Right lobe of liver (tissue), 6 donors: ENCODE measurements around the gene C1QTNF2. TPM values are rescaled to one million over a fixed set of nuclear protein-coding genes. Genes with fewer than 3 reads are reported as not detected.

Experiments
- ATAC-seq, 4 donors: fragments of 200-7000 bp; cut with Tn5 transposase; one replicate each; pipeline ENCODE4 v1.9.1; 2020; ENCODE audit warnings: mild to moderate bottlenecking in 4 of 4, moderate library complexity in 4 of 4
- DNase-seq, 3 donors: peaks; one replicate each; pipeline ENCODE4 v3.0.0-alpha.2; 2020
- H3K27ac ChIP-seq, 3 donors: fragments of 200-600 bp; one replicate each; pipeline ENCODE4 v1.8.0; 2022
- H3K27me3 ChIP-seq, 2 donors: fragments of 200-600 bp; one replicate each; pipeline ENCODE4 v1.8.0; 2022
- H3K36me3 ChIP-seq, 4 donors: fragments of 200-600 bp; sonication (generic) in 1 of 4; one replicate each; pipeline versions ENCODE4 v1.5.1 to v1.8.0; 2017 to 2022; ENCODE audit warnings: control low read depth in 1 of 4
- H3K4me1 ChIP-seq, 4 donors: fragments of 200-600 bp; sonication (generic) in 1 of 4; one replicate each; pipeline versions ENCODE4 v1.5.1 to v1.8.0; 2017 to 2022; ENCODE audit warnings: control low read depth in 1 of 4
- H3K4me3 ChIP-seq, 3 donors: fragments of 200-600 bp; one replicate each; pipeline ENCODE4 v1.8.0; 2022
- H3K9me3 ChIP-seq, 4 donors: fragments of 200-600 bp; sonication (generic) in 1 of 4; one replicate each; pipeline versions ENCODE4 v1.5.1 to v1.8.0; 2017 to 2022; ENCODE audit warnings: control low read depth in 1 of 4
- POLR2A ChIP-seq: fragments of 450-650 bp; IDR thresholded peaks from one replicate; pipeline ENCODE4 v1.6.1; 2017; ENCODE audit warnings: antibody characterized with exemption, mild to moderate bottlenecking
- WGBS: methylation state at CpG from one replicate; pipeline ENCODE4 v1.1.6; 2018; ENCODE audit warnings: low coverage, low lambda C conversion rate; ENCODE audit not compliant: insufficient coverage; ENCODE audit errors: missing lambda C conversion rate; 5-methylcytosine and 5-hydroxymethylcytosine counted together
- intact Hi-C, 2 donors: fragments of 100-400 bp; cut with DNase I; formaldehyde crosslinking; loops; one replicate each; pipeline versions ENCODE4 v1.11.2 to v1.14.1; 2022
- small RNA-seq, 2 experiments: library from RNA; depleted of rRNA; stranded (forward); fragments of <200 nt; gene quantifications; one replicate each; pipeline ENCODE3, GENCODE V24; 2016
- total RNA-seq, 6 experiments: library from RNA; depleted of rRNA in 2 of 6; stranded (reverse); fragments of >200 nt in 2 of 6; fragmentation: NEBNext Ultra II Directional in 3 of 6; extraction: Animal tissue kit (Norgen Biotek cat#: 25700) in 3 of 6; gene quantifications; one replicate each; pipeline versions ENCODE4 v1.1.0 to v1.2.4, GENCODE V29; 2016 to 2023
- TF ChIP-seq, protein P1 (sequence below), 4 donors: fragments of 200-600 bp in 3 of 4; fragments of 450-650 bp in 1 of 4; IDR thresholded peaks; one replicate each; pipeline versions ENCODE4 v1.5.1 to v1.8.0; 2016 to 2022; ENCODE audit warnings: antibody characterized with exemption in 4 of 4, mild to moderate bottlenecking in 2 of 4
- donor health status: DM: no; HTN: yes; CAD: no.
- donor health status: DM: no; HTN: no; CAD: no.
- donor health status: DM: no; HTN: no; CAD: no.
- donor health status: DM: no; HTN: yes; CAD: no.
- donor health status: DM: no; HTN: yes; CAD: no.

The C1QTNF2 gene
- total RNA-seq, 6 experiments from 2014 or later: 0.11 to 0.30 (median 0.15) TPM; not detected in 2

- no peak overlapping the region for H3K27ac ChIP-seq
- ATAC-seq: no peak
- TF ChIP-seq, protein P1, sequence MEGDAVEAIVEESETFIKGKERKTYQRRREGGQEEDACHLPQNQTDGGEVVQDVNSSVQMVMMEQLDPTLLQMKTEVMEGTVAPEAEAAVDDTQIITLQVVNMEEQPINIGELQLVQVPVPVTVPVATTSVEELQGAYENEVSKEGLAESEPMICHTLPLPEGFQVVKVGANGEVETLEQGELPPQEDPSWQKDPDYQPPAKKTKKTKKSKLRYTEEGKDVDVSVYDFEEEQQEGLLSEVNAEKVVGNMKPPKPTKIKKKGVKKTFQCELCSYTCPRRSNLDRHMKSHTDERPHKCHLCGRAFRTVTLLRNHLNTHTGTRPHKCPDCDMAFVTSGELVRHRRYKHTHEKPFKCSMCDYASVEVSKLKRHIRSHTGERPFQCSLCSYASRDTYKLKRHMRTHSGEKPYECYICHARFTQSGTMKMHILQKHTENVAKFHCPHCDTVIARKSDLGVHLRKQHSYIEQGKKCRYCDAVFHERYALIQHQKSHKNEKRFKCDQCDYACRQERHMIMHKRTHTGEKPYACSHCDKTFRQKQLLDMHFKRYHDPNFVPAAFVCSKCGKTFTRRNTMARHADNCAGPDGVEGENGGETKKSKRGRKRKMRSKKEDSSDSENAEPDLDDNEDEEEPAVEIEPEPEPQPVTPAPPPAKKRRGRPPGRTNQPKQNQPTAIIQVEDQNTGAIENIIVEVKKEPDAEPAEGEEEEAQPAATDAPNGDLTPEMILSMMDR (IDR thresholded peaks at IDR 0.05): no peak
- TF ChIP-seq POLR2A: no peak
- no peak for DNase-seq
- intact Hi-C loops: no loop called here
- no peaks in the 10 kb centered on the region for H3K9me3 ChIP-seq
- H3K36me3 ChIP-seq: no peaks in the 10 kb centered on the region
- H3K4me3 ChIP-seq: no peak overlapping the region
- 81% methylated on average over 5 of the region's 5 CpGs for WGBS
- H3K27me3 ChIP-seq: no peaks in the 10 kb centered on the region
- H3K4me1 ChIP-seq: no peaks in the 10 kb centered on the region
Measured at GRCh38 chr5:160297776-160298175, 72.7 kb downstream of the C1QTNF2 start.

Small RNA genes lying within 50 kb of the gene (small RNA-seq; reads per million reads assigned to genes)
- 0 reads per million in 2 experiments for gene AC112191.3

Other genes with a start within 250 kb of the C1QTNF2 start
- not detected for gene FABP6, start 141.1 kb downstream of the C1QTNF2 start, total RNA-seq
- gene CCNJL, start 58.1 kb downstream of the C1QTNF2 start, total RNA-seq: under 1 TPM; 0.19 to 0.79 (median 0.44) TPM
- gene FAM200C, start 29.4 kb upstream of the C1QTNF2 start, total RNA-seq: 1 to 10 TPM in 2 of 6 experiments, under 1 TPM in 4; 0.56 to 1.2 (median 0.95) TPM
- gene SLU7, start 48.5 kb upstream of the C1QTNF2 start, total RNA-seq: 10 to 100 TPM; 11.6 to 19.4 (median 17.0) TPM
- 1 to 10 TPM in 3 of 6 experiments, under 1 TPM in 3; 0.51 to 5.9 (median 2.6) TPM for gene PTTG1, start 51.2 kb upstream of the C1QTNF2 start, total RNA-seq